Calu3 (cell line): ENCODE data around the gene NECAP2. TPM values are rescaled to one million over a fixed set of nuclear protein-coding genes. Genes with fewer than 3 reads are reported as not detected.
A peak's percentile ranks its signal among the peaks of the same experiment; 100 is the strongest.

ENCODE experiments used
- Bru-seq: library from RNA; stranded (reverse); fragments of 400-500 nt; gene quantifications from one replicate; lab custom pipeline; 2021; lab: Mats Ljungman, UMichigan
- BruChase-seq, 2 experiments: library from RNA; stranded (reverse); fragments of 400-500 nt; gene quantifications; one replicate each; lab custom pipeline; 2021; lab: Mats Ljungman, UMichigan
- BruUV-seq: library from RNA; stranded (reverse); fragments of 400-500 nt; replicated peaks from 2 replicates; lab custom pipeline; 2021; lab: Mats Ljungman, UMichigan
- CTCF ChIA-PET: fragments of 300-600 bp; sonication (Branson Sonifier 250); formaldehyde crosslinking; loops from one replicate; lab custom pipeline; 2022; ENCODE audit warnings: antibody characterized with exemption; lab: Charles Lee
- DNase-seq: peaks from one replicate; pipeline ENCODE4 v3.0.0; 2022
- H3K27ac Mint-ChIP-seq: one replicate; pipeline ENCODE4 v1.8.0; 2022; ENCODE audit warnings: mixed read lengths; ENCODE audit not compliant: unreplicated experiment
- H3K27me3 Mint-ChIP-seq: one replicate; pipeline ENCODE4 v1.8.0; 2022; ENCODE audit warnings: mixed read lengths; ENCODE audit not compliant: unreplicated experiment
- H3K36me3 Mint-ChIP-seq: one replicate; pipeline ENCODE4 v1.8.0; 2022; ENCODE audit warnings: mild to moderate bottlenecking, moderate library complexity, mixed read lengths; ENCODE audit not compliant: insufficient read depth, unreplicated experiment
- H3K4me1 Mint-ChIP-seq: one replicate; pipeline ENCODE4 v1.8.0; 2022; ENCODE audit warnings: mild to moderate bottlenecking, low read depth, mixed read lengths; ENCODE audit not compliant: unreplicated experiment
- H3K4me3 Mint-ChIP-seq: one replicate; pipeline ENCODE4 v1.8.0; 2022; ENCODE audit warnings: mild to moderate bottlenecking, low read depth, moderate library complexity, mixed read lengths; ENCODE audit not compliant: unreplicated experiment
- H3K9me3 Mint-ChIP-seq: one replicate; pipeline ENCODE4 v1.8.0; 2022; ENCODE audit warnings: low read depth, mixed read lengths; ENCODE audit not compliant: unreplicated experiment
- intact Hi-C: fragments of 100-400 bp; cut with micrococcal nuclease; formaldehyde crosslinking; loops from one replicate; pipeline ENCODE4 v1.10.0; 2022; ENCODE audit not compliant: unreplicated experiment
- long read RNA-seq: library from polyadenylated mRNA; stranded (forward); transcript quantifications from one replicate; pipeline ENCODE4 v2.0.0, GENCODE V29; 2022
- total RNA-seq: library from RNA; stranded (reverse); gene quantifications from 2 replicates; pipeline ENCODE4 v1.2.3, GENCODE V29; 2022
- TF ChIP-seq, protein P1 (sequence below): fragments of 200-600 bp; IDR thresholded peaks from one replicate; pipeline ENCODE4 v1.8.0; 2022; ENCODE audit warnings: antibody characterized with exemption; ENCODE audit not compliant: unreplicated experiment

The NECAP2 gene, protein sequence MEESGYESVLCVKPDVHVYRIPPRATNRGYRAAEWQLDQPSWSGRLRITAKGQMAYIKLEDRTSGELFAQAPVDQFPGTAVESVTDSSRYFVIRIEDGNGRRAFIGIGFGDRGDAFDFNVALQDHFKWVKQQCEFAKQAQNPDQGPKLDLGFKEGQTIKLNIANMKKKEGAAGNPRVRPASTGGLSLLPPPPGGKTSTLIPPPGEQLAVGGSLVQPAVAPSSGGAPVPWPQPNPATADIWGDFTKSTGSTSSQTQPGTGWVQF
- 28.1 and 30.7 TPM in 2 replicates for total RNA-seq
- percentile 66 among the genes with signal in this experiment for Bru-seq, nascent RNA
- percentile 68 among the genes with signal in this experiment for BruChase-seq, experiment 1, labeled RNA remaining after a 6-hour chase
- percentile 65 among the genes with signal in this experiment for BruChase-seq, experiment 2, labeled RNA remaining after a 2-hour chase
- long read RNA-seq, transcript NECAP2-201 (8 exons, 2,070 nt) = major isoform, 58 of 77 reads
- long read RNA-seq, partial matches to known transcripts = 1 of 77 reads
- long read RNA-seq, other reads (novel, unspliced or antisense) = 15 of 77 reads

DNA sequence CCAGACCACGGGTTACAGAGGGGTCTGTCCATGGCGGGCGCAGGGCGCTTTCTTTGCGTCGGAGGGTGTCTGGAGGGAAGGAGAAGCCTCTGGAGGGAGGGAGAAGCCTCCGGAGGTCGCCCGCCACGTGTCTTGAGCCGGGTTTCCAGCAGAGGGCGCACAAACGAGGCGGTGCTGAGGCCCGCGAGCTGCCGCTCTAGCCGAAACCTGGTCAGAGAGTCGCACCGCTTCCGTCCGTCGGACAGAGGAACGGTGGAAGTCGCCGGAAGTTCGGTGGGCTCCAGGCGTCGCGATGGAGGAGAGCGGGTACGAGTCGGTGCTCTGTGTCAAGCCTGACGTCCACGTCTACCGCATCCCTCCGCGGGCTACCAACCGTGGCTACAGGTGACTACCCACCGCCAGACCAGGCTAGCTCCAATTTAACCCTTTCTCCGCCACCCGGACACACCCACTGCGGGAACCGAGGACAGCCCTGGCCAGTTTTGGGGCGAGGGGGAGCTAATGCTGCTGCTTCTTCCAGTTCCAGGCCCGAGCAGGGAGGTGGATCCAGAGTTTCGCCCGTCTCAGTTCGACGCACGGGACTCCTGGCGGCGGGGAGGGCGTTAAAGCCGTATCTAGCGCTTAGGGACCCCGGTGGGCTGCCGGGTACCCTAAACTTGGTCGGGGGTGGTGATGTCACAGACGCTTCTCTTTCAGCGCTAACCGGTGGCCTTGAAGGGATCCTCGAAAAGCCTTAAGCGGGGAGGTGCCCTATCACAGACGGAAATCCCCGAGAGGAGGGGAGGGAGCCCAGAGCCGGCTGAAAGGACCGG is at the start of gene NECAP2:
Gene NECAP2 (plus strand): TSS at position 255 of the 812 bp plus-strand sequence. CDS start 38 bp downstream, at position 293.
- DNase-seq = peak; percentile 93
- Mint-ChIP-seq H3K4me1 (peaks cover 8% of the 10 kb centered on the region), H3K9me3 (no peaks in the 10 kb centered on the region), H3K27me3 (no peaks in the 10 kb centered on the region), H3K27ac (peak within 1 kb of the TSS; percentile 85), H3K4me3 (peak within 1 kb of the TSS; percentile 81), H3K36me3 (peaks cover 28% of the 10 kb centered on the region)
- CTCF ChIA-PET = interaction anchor here (0.6 kb wide), 1 partner anchor 15 kb away, joined by 4 read pairs; no protein-coding TSS in a partner anchor
- BruUV-seq = TSS peak; percentile 65
- intact Hi-C loops = no loop called here
- TF ChIP-seq, protein P1, sequence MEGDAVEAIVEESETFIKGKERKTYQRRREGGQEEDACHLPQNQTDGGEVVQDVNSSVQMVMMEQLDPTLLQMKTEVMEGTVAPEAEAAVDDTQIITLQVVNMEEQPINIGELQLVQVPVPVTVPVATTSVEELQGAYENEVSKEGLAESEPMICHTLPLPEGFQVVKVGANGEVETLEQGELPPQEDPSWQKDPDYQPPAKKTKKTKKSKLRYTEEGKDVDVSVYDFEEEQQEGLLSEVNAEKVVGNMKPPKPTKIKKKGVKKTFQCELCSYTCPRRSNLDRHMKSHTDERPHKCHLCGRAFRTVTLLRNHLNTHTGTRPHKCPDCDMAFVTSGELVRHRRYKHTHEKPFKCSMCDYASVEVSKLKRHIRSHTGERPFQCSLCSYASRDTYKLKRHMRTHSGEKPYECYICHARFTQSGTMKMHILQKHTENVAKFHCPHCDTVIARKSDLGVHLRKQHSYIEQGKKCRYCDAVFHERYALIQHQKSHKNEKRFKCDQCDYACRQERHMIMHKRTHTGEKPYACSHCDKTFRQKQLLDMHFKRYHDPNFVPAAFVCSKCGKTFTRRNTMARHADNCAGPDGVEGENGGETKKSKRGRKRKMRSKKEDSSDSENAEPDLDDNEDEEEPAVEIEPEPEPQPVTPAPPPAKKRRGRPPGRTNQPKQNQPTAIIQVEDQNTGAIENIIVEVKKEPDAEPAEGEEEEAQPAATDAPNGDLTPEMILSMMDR = peak; percentile 52

DNA sequence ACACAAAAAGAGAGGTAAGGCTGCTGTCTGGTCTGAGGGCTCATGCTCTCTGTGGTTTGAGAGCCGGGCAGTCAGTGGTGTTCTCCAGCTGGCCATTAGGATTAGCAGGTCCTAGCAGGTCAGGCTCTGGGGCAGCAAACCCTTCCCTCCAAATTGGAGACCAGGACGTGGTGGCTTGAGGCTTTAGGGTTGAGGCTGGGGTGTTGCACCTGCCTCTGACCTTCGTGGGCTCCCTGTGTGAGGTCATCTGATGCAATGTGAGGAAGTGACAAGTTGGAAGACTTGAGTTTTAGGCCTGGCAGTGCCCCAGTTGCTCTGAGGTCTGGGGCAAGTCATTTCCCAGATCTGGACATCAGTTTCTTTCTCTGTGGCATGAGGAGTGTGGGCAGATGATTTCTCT is 49.1 kb upstream of the NECAP2 start:
- no peaks in the 10 kb centered on the region for H3K9me3 Mint-ChIP-seq
- no peak overlapping the region for H3K4me3 Mint-ChIP-seq
- no TSS peak for BruUV-seq
- H3K4me1 Mint-ChIP-seq = peaks cover 25% of the 10 kb centered on the region
- H3K27ac Mint-ChIP-seq = no peak overlapping the region
- TF ChIP-seq, protein P1 = no peak
- peaks cover 29% of the 10 kb centered on the region for H3K36me3 Mint-ChIP-seq
- CTCF ChIA-PET = no interaction called here
- DNase-seq = no peak
- H3K27me3 Mint-ChIP-seq = no peaks in the 10 kb centered on the region
- intact Hi-C loops = no loop called here

DNA sequence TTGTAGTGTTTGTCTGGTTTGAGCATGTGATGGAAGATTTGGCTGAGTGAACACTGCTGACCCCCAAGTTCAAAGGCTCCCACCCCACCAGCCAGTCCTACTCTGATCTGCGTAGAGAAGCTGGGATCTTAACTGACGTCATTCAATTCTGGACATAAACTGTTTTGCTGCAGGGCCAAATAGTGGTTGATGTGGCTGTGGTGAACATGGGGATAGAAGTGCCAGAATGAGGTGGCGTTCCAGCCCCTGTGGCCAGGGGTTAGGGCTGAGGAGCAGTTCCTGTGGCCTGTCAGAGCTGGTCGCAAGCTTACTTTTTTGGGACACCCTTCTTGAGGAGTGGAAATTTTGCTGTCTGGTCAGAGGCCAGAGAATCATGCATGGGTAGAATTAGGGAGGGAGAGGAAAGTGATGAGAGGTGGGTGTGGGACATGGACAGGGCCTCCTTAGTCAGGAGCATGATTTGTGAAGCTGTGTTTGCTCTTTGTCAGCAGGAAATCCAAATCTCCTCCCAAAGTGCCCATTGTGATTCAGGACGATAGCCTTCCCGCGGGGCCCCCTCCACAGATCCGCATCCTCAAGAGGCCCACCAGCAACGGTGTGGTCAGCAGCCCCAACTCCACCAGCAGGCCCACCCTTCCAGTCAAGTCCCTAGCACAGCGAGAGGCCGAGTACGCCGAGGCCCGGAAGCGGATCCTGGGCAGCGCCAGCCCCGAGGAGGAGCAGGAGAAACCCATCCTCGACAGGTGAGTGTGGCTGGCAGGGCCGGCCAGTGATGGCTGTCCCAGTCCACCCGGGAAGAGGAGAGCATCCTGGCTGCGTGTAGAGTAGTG is 47.6 kb upstream of the NECAP2 start:
- CTCF ChIA-PET = interaction anchor here (0.6 kb wide), 1 partner anchor 49 kb away, joined by 3 read pairs; no protein-coding TSS in a partner anchor
- no TSS peak for BruUV-seq
- Mint-ChIP-seq H3K27ac (no peak overlapping the region), H3K36me3 (peaks cover 25% of the 10 kb centered on the region), H3K4me3 (no peak overlapping the region), H3K27me3 (no peaks in the 10 kb centered on the region), H3K9me3 (no peaks in the 10 kb centered on the region), H3K4me1 (peaks cover 12% of the 10 kb centered on the region)
- no peak for DNase-seq
- TF ChIP-seq, protein P1 = no peak
- intact Hi-C loops = no loop called here
